Ramos (cell line): Measurements from ENCODE around the gene HCRTR2.
"Not testable (repeated sequence)": the region's sequence is repeated elsewhere in the genome, so short reads cannot be mapped to it uniquely, and the experiment has no call there.

Experiments used
- in situ Hi-C: fragments of 300-500 bp; cut with MboI; formaldehyde crosslinking; loops from one replicate; pipeline ENCODE4 v1.14.3; 2022; ENCODE audit warnings: low sequenced_read_pairs; ENCODE audit not compliant: unreplicated experiment

Gene HCRTR2

GRCh38 chr6:55210952-55211351 lies 36.6 kb downstream of the HCRTR2 start:
- in situ Hi-C loops: no loop called here

GRCh38 chr6:55212156-55212555 lies 37.8 kb downstream of the HCRTR2 start:
- in situ Hi-C loops: no loop called here

- in situ Hi-C loops: no loop called here
Measured at GRCh38 chr6:55220961-55221360, 46.6 kb downstream of the HCRTR2 start.

DNA sequence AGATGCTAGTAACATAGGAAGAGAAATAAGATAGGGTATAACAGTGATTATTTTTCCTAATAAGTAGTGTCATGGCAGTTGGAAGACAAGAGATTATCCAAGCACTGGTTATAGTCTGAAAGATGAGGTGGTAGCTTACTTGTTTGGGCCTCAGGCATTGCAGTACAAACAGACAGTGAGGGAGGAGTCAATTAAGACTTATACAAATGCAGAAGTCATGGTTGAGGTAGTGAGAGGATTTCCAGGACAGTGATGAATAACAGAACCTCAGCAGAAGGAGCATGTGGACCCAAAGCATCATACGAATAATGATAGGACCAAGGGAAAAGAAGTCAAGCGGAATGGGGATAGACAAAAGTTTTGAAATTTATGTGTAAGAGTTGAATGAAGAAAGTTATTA lies 53.5 kb downstream of the HCRTR2 start:
- in situ Hi-C loops: no loop called here

DNA sequence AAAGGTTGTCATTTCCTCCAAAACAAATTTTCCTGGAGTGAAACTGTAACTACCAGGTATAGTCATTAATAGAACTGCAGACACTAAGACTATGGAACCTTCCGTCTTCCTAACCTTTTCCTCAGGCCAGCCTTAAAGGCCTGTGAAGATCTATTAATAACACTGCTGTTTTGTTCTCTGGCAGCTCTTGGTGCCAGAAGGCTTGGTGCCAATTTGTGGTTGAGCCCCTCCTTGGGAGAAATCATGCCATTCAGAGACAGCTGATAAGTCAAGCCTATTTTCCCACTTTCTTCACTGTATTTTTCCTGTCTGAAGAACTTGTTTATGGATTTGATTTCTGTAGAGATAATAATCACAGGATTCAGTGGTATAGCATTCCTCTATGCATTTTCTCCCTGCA lies 64.8 kb downstream of the HCRTR2 start:
- in situ Hi-C loops: no loop called here

GRCh38 chr6:55240975-55241605 lies 66.8 kb downstream of the HCRTR2 start:
- in situ Hi-C loops: not testable (repeated sequence)

- in situ Hi-C loops: no loop called here
Measured at GRCh38 chr6:55250400-55250799, 76.1 kb downstream of the HCRTR2 start.

DNA sequence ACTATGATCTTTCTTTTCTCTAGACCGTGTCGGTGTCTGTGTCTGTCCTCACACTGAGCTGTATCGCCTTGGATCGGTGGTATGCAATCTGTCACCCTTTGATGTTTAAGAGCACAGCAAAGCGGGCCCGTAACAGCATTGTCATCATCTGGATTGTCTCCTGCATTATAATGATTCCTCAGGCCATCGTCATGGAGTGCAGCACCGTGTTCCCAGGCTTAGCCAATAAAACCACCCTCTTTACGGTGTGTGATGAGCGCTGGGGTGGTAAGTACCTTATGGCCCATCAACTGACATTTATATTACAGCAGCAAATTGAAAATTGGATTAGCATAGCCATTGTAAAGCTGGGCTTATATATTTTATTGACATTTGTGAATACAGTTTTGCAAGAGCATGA lies 80.8 kb downstream of the HCRTR2 start:
- in situ Hi-C loops: no loop called here

DNA sequence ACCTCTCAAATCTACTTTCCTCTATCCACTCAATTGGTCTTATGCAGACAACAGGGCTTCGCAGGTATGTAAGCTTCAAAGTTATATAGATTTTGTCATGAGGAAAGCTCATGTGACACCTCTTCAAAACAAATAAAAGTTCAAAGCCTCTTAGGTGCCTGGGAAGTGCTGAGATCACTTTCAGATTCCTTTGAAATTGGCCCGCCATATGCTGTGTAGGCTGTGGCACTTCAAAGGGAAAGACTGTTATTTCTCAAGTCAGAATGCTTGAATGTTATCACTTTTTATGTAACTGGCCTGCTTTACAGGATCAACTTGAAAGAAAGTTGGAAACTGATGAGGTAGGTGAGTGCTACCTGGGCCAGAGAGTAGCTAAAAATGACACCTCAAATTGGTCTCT lies 85.9 kb downstream of the HCRTR2 start:
- in situ Hi-C loops: no loop called here

GRCh38 chr6:55265409-55266114 lies 91.2 kb downstream of the HCRTR2 start:
- in situ Hi-C loops: no loop called here

DNA sequence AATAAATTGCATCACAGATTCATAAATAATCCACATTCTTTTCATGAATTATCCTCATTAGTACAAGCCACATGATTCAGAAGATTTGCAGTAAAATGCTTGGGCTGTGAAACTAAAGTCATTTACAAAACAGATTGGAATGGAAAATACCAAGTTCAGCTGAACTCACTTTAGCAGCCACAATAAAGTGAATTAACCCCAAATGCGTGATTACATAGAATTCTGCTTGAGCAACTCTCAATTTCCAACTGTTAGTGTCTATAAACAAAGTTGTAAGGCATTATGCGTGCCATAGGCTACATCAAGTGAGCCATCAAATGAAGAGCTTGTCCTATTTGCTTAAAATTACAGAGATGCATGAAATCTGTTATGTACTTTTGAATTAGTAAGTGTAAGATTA lies 92.6 kb downstream of the HCRTR2 start:
- in situ Hi-C loops: no loop called here

DNA sequence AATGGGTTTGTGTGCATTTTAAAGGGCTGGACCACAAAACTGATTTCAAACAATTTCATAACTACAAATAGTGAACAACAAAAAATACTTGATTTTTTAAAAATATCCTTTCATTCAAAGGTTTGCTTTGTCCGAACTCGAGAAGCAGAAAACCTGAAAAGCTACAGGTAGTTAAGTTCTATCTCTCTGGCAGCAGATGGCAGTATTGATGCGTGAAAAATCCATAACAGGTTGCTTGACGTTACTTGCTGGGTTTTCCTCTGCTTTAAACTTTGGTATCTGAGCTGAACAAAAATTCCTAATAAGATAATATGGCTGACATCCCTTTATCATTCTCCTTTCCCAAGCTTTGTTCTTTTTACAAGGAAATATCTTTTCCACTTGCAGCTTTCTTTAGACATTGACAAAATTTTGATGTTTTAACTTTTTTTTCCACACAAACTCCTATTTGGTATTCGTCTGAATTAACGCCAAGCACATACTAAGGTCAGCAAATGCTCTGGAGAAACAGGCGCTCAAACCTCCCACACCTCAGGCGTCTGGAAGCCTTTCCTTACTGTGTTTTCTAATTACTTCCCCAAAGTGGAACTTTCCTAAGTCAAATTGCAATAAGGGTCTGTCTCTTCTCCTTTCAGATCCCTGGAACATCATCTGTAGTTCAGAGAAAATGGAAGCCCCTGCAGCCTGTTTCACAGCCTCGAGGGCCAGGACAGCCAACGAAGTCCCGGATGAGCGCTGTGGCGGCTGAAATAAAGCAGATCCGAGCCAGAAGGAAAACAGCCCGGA lies 102.6 kb downstream of the HCRTR2 start:
- in situ Hi-C loops: no loop called here

DNA sequence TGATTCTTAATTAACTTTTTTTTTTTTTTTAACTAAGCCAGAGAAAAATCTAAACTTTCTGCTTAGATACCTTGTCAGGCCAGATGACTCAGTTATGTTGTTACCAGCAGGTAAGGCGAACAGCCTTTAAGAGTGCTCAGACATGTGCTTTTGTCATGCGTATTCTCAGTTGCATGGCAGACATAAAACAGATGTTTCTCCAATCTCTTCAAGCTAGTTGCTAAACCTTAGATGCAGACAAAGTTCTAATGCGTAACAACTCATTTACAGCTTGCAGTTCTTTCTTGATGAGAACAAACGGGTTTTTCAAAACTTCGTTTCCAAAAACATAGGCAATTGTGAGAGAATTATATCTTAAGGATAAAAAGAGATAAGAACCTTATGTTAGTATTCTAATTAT lies 103.3 kb downstream of the HCRTR2 start:
- in situ Hi-C loops: no loop called here

- in situ Hi-C loops: no loop called here
Measured at GRCh38 chr6:55281215-55281614, 106.9 kb downstream of the HCRTR2 start.

GRCh38 chr6:55282115-55282514 lies 107.8 kb downstream of the HCRTR2 start:
- in situ Hi-C loops: no loop called here

DNA sequence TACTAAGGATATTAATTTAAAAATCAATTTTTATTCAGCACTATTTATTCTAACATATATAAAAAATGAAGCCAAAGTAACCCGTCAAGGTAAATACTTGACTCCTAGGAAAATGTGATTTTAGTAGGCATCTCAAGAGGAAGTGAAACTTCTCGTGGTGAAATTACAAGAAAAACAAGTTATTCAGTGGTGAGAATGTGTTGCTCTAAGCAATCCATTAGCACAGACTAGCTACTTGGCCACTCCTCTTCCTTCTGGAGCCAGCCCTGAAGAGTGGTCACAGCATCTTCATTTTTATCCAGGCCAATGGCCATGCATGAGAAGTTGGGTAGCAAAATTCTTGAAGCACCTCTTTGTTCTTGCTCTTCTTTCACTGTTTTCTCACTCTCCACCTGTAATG lies 112.5 kb downstream of the HCRTR2 start:
- in situ Hi-C loops: no loop called here

DNA sequence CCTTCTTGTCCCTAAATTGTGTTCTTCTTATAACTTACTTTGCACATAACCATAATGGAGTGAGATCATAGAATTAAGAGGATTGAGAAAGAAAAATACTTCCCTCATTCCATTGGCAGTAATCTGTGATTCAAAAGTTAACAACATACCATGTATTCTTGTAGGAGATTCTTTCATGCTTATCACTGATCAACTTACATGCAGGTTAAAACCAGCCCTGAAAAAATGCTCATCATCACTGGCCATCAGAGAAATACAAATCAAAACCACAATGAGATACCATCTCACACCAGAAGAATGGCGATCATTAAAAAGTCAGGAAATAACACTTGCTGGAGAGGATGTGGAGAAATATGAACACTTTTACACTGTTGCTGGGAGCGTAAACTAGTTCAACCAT lies 116.4 kb downstream of the HCRTR2 start:
- in situ Hi-C loops: no loop called here

- in situ Hi-C loops: no loop called here
Measured at GRCh38 chr6:55293116-55293515, 118.8 kb downstream of the HCRTR2 start.

- in situ Hi-C loops: not testable (repeated sequence)
Measured at GRCh38 chr6:55297214-55297613, 122.9 kb downstream of the HCRTR2 start.

DNA sequence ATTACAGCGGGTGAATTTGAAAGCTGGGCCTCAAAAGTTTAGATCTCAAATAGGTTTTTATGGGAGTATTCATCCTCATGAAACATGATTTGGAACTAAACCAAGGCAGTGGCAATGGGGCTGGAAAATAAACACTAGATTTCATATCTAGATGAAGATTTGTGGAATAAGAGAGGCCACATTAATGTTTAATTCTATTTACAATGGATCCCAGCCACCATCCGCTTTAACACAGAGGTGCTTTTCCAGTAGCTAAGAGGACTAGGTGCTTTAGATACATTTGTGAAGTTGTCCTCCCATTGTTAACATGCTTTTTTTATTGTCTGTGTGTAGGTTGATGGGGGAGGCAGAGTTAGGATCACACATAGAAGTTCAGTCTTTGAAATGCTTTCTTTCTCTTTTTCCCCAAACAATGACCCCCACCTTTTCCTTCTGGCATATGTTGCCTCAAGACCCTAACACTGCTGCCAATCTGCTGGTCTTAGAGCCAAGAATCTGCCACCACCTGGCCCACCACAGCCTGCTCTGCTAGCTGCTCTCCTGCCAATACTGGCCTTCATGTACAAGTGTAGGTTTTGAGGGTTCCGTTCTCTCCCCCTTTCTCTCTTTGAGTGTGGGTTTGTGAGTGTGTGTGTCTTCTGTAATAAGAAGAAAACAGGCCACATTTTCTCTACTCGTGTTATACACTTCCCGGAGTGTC lies 125.1 kb downstream of the HCRTR2 start:
- in situ Hi-C loops: no loop called here

GRCh38 chr6:55304747-55305146 lies 130.4 kb downstream of the HCRTR2 start:
- in situ Hi-C loops: no loop called here
